ENCODE data around the gene TNFSF13. TPM values are rescaled to one million over a fixed set of nuclear protein-coding genes. Genes with fewer than 3 reads are reported as not detected.

TNFSF13 gene
- total RNA-seq, 1 experiment from 2014 or later = 3.2 TPM

DNA sequence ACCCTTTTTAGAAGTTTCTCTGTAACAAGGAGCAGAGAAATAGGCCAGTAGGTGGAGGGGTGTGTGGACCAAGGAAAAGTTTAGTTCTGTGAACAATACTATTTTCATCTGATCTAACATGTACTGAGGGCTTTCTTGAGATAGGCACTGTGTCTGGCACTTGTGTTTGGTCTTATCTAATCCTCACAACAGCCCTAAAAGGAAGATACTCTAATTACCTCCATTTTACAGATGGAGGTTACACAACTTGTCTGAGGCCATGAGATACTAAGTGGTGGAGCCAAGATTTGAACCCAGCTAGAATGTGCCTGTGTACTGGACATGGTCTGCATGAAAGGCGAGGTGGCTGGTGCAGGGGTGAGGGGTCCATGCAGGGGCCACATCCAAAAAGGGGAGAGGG lies 5.2 kb upstream of the TNFSF13 start:
- peaks cover 29% of the 10 kb centered on the region for H3K4me1 Mint-ChIP-seq
- peaks cover 2% of the 10 kb centered on the region for H3K27me3 Mint-ChIP-seq (ENCODE audit: low read depth)
- no peak for TF ChIP-seq NFYB (CRISPR knock-in tag; conservative IDR thresholded peaks at IDR 0.05; ENCODE audit: low read depth)
- TF ChIP-seq, protein P1, sequence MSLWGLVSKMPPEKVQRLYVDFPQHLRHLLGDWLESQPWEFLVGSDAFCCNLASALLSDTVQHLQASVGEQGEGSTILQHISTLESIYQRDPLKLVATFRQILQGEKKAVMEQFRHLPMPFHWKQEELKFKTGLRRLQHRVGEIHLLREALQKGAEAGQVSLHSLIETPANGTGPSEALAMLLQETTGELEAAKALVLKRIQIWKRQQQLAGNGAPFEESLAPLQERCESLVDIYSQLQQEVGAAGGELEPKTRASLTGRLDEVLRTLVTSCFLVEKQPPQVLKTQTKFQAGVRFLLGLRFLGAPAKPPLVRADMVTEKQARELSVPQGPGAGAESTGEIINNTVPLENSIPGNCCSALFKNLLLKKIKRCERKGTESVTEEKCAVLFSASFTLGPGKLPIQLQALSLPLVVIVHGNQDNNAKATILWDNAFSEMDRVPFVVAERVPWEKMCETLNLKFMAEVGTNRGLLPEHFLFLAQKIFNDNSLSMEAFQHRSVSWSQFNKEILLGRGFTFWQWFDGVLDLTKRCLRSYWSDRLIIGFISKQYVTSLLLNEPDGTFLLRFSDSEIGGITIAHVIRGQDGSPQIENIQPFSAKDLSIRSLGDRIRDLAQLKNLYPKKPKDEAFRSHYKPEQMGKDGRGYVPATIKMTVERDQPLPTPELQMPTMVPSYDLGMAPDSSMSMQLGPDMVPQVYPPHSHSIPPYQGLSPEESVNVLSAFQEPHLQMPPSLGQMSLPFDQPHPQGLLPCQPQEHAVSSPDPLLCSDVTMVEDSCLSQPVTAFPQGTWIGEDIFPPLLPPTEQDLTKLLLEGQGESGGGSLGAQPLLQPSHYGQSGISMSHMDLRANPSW (CRISPR knock-in tag; conservative IDR thresholded peaks at IDR 0.05; ENCODE audit: low read depth) = no peak
- TF ChIP-seq TEAD1 (CRISPR knock-in tag; IDR thresholded peaks at IDR 0.05) = no peak
- TF ChIP-seq KAT7 (CRISPR knock-in tag; IDR thresholded peaks at IDR 0.05; ENCODE audit: borderline replicate concordance) = no peak
- TF ChIP-seq ZNF317 (CRISPR knock-in tag; IDR thresholded peaks at IDR 0.05; ENCODE audit: borderline replicate concordance, low read depth) = no peak
- TF ChIP-seq ZBTB21 (CRISPR knock-in tag; IDR thresholded peaks at IDR 0.05; ENCODE audit: borderline replicate concordance) = no peak
- no peak for TF ChIP-seq JUN (CRISPR knock-in tag; IDR thresholded peaks at IDR 0.05)
- TF ChIP-seq ZNF396 (CRISPR knock-in tag; IDR thresholded peaks at IDR 0.05; ENCODE audit: borderline replicate concordance) = no peak
- TF ChIP-seq SMAD3 (CRISPR knock-in tag; IDR thresholded peaks at IDR 0.05; ENCODE audit: borderline replicate concordance) = no peak
- TF ChIP-seq, protein P2, sequence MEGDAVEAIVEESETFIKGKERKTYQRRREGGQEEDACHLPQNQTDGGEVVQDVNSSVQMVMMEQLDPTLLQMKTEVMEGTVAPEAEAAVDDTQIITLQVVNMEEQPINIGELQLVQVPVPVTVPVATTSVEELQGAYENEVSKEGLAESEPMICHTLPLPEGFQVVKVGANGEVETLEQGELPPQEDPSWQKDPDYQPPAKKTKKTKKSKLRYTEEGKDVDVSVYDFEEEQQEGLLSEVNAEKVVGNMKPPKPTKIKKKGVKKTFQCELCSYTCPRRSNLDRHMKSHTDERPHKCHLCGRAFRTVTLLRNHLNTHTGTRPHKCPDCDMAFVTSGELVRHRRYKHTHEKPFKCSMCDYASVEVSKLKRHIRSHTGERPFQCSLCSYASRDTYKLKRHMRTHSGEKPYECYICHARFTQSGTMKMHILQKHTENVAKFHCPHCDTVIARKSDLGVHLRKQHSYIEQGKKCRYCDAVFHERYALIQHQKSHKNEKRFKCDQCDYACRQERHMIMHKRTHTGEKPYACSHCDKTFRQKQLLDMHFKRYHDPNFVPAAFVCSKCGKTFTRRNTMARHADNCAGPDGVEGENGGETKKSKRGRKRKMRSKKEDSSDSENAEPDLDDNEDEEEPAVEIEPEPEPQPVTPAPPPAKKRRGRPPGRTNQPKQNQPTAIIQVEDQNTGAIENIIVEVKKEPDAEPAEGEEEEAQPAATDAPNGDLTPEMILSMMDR (IDR thresholded peaks at IDR 0.05) = no peak
- no peak for TF ChIP-seq MXD4 (CRISPR knock-in tag; IDR thresholded peaks at IDR 0.05; ENCODE audit: borderline replicate concordance)
- no peak for TF ChIP-seq FOXK1 (CRISPR knock-in tag; IDR thresholded peaks at IDR 0.05)
- no peak for TF ChIP-seq TEAD4 (CRISPR knock-in tag; IDR thresholded peaks at IDR 0.05)
- TF ChIP-seq, protein P3, sequence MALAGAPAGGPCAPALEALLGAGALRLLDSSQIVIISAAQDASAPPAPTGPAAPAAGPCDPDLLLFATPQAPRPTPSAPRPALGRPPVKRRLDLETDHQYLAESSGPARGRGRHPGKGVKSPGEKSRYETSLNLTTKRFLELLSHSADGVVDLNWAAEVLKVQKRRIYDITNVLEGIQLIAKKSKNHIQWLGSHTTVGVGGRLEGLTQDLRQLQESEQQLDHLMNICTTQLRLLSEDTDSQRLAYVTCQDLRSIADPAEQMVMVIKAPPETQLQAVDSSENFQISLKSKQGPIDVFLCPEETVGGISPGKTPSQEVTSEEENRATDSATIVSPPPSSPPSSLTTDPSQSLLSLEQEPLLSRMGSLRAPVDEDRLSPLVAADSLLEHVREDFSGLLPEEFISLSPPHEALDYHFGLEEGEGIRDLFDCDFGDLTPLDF (CRISPR knock-in tag; IDR thresholded peaks at IDR 0.05) = no peak
- TF ChIP-seq MYBL2 (CRISPR knock-in tag; IDR thresholded peaks at IDR 0.05) = no peak
- ChIA-PET CTCF (interaction anchor here (0.7 kb wide), 1 partner anchor 438 kb away, joined by 3 read pairs; no protein-coding TSS in a partner anchor), POLR2A (no interaction called here)
- no peak overlapping the region for H3K27ac Mint-ChIP-seq
- H3K9me3 Mint-ChIP-seq = no peaks in the 10 kb centered on the region
- ATAC-seq (no peak), DNase-seq (ENCODE audit: low spot score) (no peak)
- no peaks in the 10 kb centered on the region for H3K36me3 Mint-ChIP-seq
- no peak overlapping the region for H3K4me3 Mint-ChIP-seq

DNA sequence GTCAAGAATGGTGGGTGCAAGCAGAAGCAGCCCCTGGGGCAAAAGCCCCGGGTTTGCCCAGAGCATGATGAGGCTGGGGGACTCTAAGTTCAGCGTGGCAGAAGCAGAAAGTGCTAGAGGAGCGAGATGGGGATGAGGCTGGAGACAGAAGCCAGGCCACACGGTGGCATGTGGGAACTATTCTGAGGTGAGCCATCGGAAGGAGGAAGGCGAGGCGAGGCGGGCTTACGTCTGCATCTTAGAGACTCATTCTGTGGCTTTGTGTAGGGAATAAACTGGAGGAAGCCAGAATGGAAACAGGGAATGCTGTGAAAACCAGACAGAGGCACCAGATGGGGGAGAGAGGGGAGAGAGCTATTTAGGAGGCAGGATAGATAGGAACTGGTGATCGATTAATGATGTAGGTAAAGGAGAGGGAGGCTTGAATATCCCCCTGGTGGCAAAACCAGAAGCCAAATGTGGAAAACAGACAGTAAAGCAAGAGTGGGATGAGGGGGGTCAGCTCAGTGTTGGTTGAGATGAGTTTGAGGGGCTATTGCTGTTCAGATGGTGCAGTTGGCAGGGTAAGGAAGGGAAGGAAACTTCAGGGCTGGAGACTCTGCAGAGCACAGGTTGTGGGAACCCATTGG lies 3.1 kb upstream of the TNFSF13 start:
- H3K27ac Mint-ChIP-seq = peak overlapping the region; percentile 22; the same call in 1 of the 2 replicates
- POLR2A ChIA-PET = no interaction called here
- no peak for TF ChIP-seq GABPB1 (CRISPR knock-in tag; IDR thresholded peaks at IDR 0.05)
- no peak for TF ChIP-seq CREM (CRISPR knock-in tag; IDR thresholded peaks at IDR 0.05)
- TF ChIP-seq, protein P4, sequence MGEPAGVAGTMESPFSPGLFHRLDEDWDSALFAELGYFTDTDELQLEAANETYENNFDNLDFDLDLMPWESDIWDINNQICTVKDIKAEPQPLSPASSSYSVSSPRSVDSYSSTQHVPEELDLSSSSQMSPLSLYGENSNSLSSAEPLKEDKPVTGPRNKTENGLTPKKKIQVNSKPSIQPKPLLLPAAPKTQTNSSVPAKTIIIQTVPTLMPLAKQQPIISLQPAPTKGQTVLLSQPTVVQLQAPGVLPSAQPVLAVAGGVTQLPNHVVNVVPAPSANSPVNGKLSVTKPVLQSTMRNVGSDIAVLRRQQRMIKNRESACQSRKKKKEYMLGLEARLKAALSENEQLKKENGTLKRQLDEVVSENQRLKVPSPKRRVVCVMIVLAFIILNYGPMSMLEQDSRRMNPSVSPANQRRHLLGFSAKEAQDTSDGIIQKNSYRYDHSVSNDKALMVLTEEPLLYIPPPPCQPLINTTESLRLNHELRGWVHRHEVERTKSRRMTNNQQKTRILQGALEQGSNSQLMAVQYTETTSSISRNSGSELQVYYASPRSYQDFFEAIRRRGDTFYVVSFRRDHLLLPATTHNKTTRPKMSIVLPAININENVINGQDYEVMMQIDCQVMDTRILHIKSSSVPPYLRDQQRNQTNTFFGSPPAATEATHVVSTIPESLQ (CRISPR knock-in tag; IDR thresholded peaks at IDR 0.05) = no peak
- no peak for TF ChIP-seq FOXK1 (CRISPR knock-in tag; IDR thresholded peaks at IDR 0.05)
- TF ChIP-seq, protein P5, sequence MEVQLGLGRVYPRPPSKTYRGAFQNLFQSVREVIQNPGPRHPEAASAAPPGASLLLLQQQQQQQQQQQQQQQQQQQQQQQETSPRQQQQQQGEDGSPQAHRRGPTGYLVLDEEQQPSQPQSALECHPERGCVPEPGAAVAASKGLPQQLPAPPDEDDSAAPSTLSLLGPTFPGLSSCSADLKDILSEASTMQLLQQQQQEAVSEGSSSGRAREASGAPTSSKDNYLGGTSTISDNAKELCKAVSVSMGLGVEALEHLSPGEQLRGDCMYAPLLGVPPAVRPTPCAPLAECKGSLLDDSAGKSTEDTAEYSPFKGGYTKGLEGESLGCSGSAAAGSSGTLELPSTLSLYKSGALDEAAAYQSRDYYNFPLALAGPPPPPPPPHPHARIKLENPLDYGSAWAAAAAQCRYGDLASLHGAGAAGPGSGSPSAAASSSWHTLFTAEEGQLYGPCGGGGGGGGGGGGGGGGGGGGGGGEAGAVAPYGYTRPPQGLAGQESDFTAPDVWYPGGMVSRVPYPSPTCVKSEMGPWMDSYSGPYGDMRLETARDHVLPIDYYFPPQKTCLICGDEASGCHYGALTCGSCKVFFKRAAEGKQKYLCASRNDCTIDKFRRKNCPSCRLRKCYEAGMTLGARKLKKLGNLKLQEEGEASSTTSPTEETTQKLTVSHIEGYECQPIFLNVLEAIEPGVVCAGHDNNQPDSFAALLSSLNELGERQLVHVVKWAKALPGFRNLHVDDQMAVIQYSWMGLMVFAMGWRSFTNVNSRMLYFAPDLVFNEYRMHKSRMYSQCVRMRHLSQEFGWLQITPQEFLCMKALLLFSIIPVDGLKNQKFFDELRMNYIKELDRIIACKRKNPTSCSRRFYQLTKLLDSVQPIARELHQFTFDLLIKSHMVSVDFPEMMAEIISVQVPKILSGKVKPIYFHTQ (CRISPR knock-in tag; IDR thresholded peaks at IDR 0.05) = no peak
- TF ChIP-seq NR1H2 (CRISPR knock-in tag; IDR thresholded peaks at IDR 0.05) = no peak
- TF ChIP-seq TEAD4 (CRISPR knock-in tag; IDR thresholded peaks at IDR 0.05) = no peak
- TF ChIP-seq, protein P6, sequence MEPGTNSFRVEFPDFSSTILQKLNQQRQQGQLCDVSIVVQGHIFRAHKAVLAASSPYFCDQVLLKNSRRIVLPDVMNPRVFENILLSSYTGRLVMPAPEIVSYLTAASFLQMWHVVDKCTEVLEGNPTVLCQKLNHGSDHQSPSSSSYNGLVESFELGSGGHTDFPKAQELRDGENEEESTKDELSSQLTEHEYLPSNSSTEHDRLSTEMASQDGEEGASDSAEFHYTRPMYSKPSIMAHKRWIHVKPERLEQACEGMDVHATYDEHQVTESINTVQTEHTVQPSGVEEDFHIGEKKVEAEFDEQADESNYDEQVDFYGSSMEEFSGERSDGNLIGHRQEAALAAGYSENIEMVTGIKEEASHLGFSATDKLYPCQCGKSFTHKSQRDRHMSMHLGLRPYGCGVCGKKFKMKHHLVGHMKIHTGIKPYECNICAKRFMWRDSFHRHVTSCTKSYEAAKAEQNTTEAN (CRISPR knock-in tag; IDR thresholded peaks at IDR 0.05) = no peak
- no peak for TF ChIP-seq CREB1 (CRISPR knock-in tag; IDR thresholded peaks at IDR 0.05)

More for the DNA sequence above, 3.1 kb upstream of the TNFSF13 start:
- peaks cover 48% of the 10 kb centered on the region for H3K4me1 Mint-ChIP-seq
- ATAC-seq (peak; percentile 6; the same call in 1 of the 2 replicates), DNase-seq (ENCODE audit: low spot score) (no peak)
- CTCF ChIA-PET = interaction anchor here (0.6 to 3.3 kb wide), 17 partner anchors 13 to 486 kb away, joined by 3 to 31 read pairs (median 3); partner anchors contain the start of genes ACAP1, CHRNB1, FXR2 and SLC2A4
- no peaks in the 10 kb centered on the region for H3K36me3 Mint-ChIP-seq
- no peak overlapping the region for H3K4me3 Mint-ChIP-seq
- H3K9me3 Mint-ChIP-seq = no peaks in the 10 kb centered on the region
- H3K27me3 Mint-ChIP-seq (ENCODE audit: low read depth) = no peaks in the 10 kb centered on the region; the same call in 1 of the 2 replicates
